HepG2 (cell line): Measurements from ENCODE around the gene TAS2R8. TPM values are rescaled to one million over a fixed set of nuclear protein-coding genes. Genes with fewer than 3 reads are reported as not detected.

ENCODE experiments used
- ATAC-seq: fragments of 200-7000 bp; cut with Tn5 transposase; 3 replicates; pipeline ENCODE4 v1.9.1; 2020; ENCODE audit warnings: mild to moderate bottlenecking, moderate library complexity
- BruUV-seq: library from RNA; stranded (reverse); fragments of 400-500 nt; replicated peaks from 2 replicates; lab custom pipeline; 2021; lab: Mats Ljungman, UMichigan
- CTCF ChIA-PET: fragments of 300-600 bp; formaldehyde crosslinking; extraction: SDS; loops from one replicate; lab custom pipeline; 2021; ENCODE audit warnings: low total read pairs, inconsistent platforms, low intra/inter-chr PET ratio; lab: Yijun Ruan, JAX
- POLR2A ChIA-PET: fragments of 350-600 bp; sonication (Branson Sonifier 250); formaldehyde crosslinking; loops from one replicate; lab custom pipeline; 2020; ENCODE audit warnings: antibody characterized with exemption, inconsistent platforms; lab: Yijun Ruan, JAX
- DNase-seq: peaks from one replicate; pipeline ENCODE4 v3.0.0-alpha.2; 2015; ENCODE audit warnings: low spot score
- FAIRE-seq: peaks from 3 replicates; lab custom pipeline; 2011; peaks lifted over from hg19 to GRCh38; lab: Jason Lieb, UNC
- H2AFZ ChIP-seq: one replicate; pipeline ENCODE4 v1.6.1; 2011; ENCODE audit warnings: low read length, inconsistent platforms
- H3K27ac ChIP-seq: fragments of 300-600 bp; 3 replicates; pipeline ENCODE4 v1.8.0; 2011; ENCODE audit warnings: mixed run types, mild to moderate bottlenecking, mixed read lengths, low read length, inconsistent platforms; ENCODE audit not compliant: insufficient read depth; ENCODE audit errors: extremely low read length
- H3K27me3 ChIP-seq, 2 experiments: fragments of 200-600 bp in 1 of 2; 2 replicates in 1 of 2; 3 replicates in 1 of 2; pipeline versions ENCODE4 v1.6.0 to v1.8.0; 2011; ENCODE audit warnings: low read length in 2 of 2, mild to moderate bottlenecking in 2 of 2, moderate library complexity in 2 of 2, inconsistent platforms in 1 of 2; ENCODE audit not compliant: insufficient read depth in 2 of 2, control insufficient read depth in 1 of 2
- H3K36me3 ChIP-seq, 2 experiments: fragments of 200-600 bp in 1 of 2; replicated peaks in 1 of 2; 2 replicates in 1 of 2; 3 replicates in 1 of 2; pipeline versions ENCODE4 v1.5.1 to v1.8.0; 2011; ENCODE audit warnings: low read length in 2 of 2, inconsistent platforms in 1 of 2; ENCODE audit not compliant: insufficient read depth in 2 of 2, control insufficient read depth in 1 of 2
- H3K4me1 ChIP-seq: 2 replicates; pipeline ENCODE4 v1.5.1; 2012; ENCODE audit warnings: low read length, inconsistent platforms; ENCODE audit not compliant: insufficient read depth
- H3K4me2 ChIP-seq: 2 replicates; pipeline ENCODE4 v1.6.0; 2011; ENCODE audit warnings: low read depth, low read length, inconsistent platforms
- H3K4me3 ChIP-seq, 3 experiments: fragments of 200-600 bp in 1 of 3; sonication (generic), shearing (Covaris generic) in 1 of 3; replicated peaks in 1 of 3; 2 replicates each; pipeline ENCODE4 v1.5.1; 2011 to 2016; ENCODE audit warnings: low read length in 3 of 3, inconsistent platforms in 2 of 3, low read depth in 2 of 3, mild to moderate bottlenecking in 2 of 3, control low read depth in 1 of 3, mixed read lengths in 1 of 3; ENCODE audit not compliant: insufficient read depth in 1 of 3
- H3K79me2 ChIP-seq: one replicate; pipeline ENCODE4 v1.6.1; 2011; ENCODE audit warnings: low read length, inconsistent platforms; ENCODE audit not compliant: insufficient read depth
- H3K9ac ChIP-seq: 2 replicates; pipeline ENCODE4 v1.6.0; 2011; ENCODE audit warnings: mild to moderate bottlenecking, low read depth, low read length, inconsistent platforms; ENCODE audit not compliant: insufficient read depth
- H3K9me3 ChIP-seq: 2 replicates; pipeline ENCODE4 v1.5.1; 2012; ENCODE audit warnings: mild to moderate bottlenecking, low read length
- H4K20me1 ChIP-seq: 2 replicates; pipeline ENCODE4 v1.6.0; 2011; ENCODE audit warnings: inconsistent platforms, mild to moderate bottlenecking, low read length, moderate library complexity; ENCODE audit not compliant: insufficient read depth
- ATF3 ChIP-seq: sonication (generic); formaldehyde crosslinking; IDR thresholded peaks from 2 replicates; pipeline ENCODE4 v1.4.0; 2020; ENCODE audit warnings: missing genetic modification reagents
- CEBPB ChIP-seq: IDR thresholded peaks from 2 replicates; pipeline ENCODE4 v1.6.1; 2011; ENCODE audit warnings: low read depth, low read length, improper control_type of control experiment, borderline replicate concordance
- E2F5 ChIP-seq: sonication (generic); formaldehyde crosslinking; conservative IDR thresholded peaks from 2 replicates; pipeline ENCODE4 v1.4.0; 2020; ENCODE audit warnings: missing genetic modification reagents
- GLMP ChIP-seq: sonication (generic); formaldehyde crosslinking; IDR thresholded peaks from 2 replicates; pipeline ENCODE4 v1.9.0; 2021; ENCODE audit warnings: missing genetic modification reagents, mild to moderate bottlenecking, borderline replicate concordance
- ZBTB46 ChIP-seq: sonication (generic); formaldehyde crosslinking; IDR thresholded peaks from 2 replicates; pipeline ENCODE4 v1.4.0; 2020; ENCODE audit warnings: mild to moderate bottlenecking, missing genetic modification reagents, borderline replicate concordance
- ZNF121 ChIP-seq: sonication (generic); formaldehyde crosslinking; IDR thresholded peaks from 2 replicates; pipeline ENCODE4 v1.5.0; 2020; ENCODE audit warnings: mild to moderate bottlenecking, missing genetic modification reagents
- ZNF317 ChIP-seq: sonication (generic); formaldehyde crosslinking; IDR thresholded peaks from 2 replicates; pipeline ENCODE4 v1.5.0; 2020; ENCODE audit warnings: mild to moderate bottlenecking, missing genetic modification reagents
- ZSCAN12 ChIP-seq: sonication (generic); formaldehyde crosslinking; IDR thresholded peaks from 2 replicates; pipeline ENCODE4 v1.9.0; 2021; ENCODE audit warnings: mild to moderate bottlenecking, missing genetic modification reagents
- WGBS: methylation state at CpG from one replicate; pipeline ENCODE4 v1.1.6; 2017; ENCODE audit warnings: low lambda C conversion rate; 5-methylcytosine and 5-hydroxymethylcytosine counted together
- in situ Hi-C: cut with HindIII; loops from 2 replicates; pipeline ENCODE4 v1.10.0; 2017; ENCODE audit warnings: low pct_unique_long_range_greater_than_20kb; ENCODE audit not compliant: extremely low pct_ligation_motif_present
- intact Hi-C: fragments of 100-400 bp; cut with micrococcal nuclease; formaldehyde crosslinking; loops from one replicate; pipeline ENCODE4 v1.10.0; 2022; ENCODE audit not compliant: unreplicated experiment
- polyA plus RNA-seq, 8 experiments: library from polyadenylated mRNA; depleted of rRNA in 3 of 8; stranded (reverse) in 7 of 8; unstranded in 1 of 8; fragments of >200 nt; fragmentation: Illumina TruSeq in 4 of 8; extraction: Trizol in 4 of 8; gene quantifications; 2 replicates each; pipeline versions ENCODE4 v1.2.1 to v1.2.3, GENCODE V29; 2011 to 2016; ENCODE audit warnings: low read depth in 4 of 8, missing spikeins in 1 of 8, mixed read lengths in 1 of 8; ENCODE audit not compliant: insufficient read depth in 1 of 8
- total RNA-seq, 5 experiments: library from RNA; depleted of rRNA; stranded (reverse); fragments of >200 nt; fragmentation: Illumina TruSeq; extraction: Trizol; gene quantifications; 2 replicates each; pipeline ENCODE4 v1.2.3, GENCODE V29; 2016; ENCODE audit warnings: low read depth in 1 of 5

TAS2R8 gene
- total and polyA plus RNA-seq, 2 of the 13 experiments (the other 11 are each of a cell fraction or from before 2014, with no cell fraction given): 0.09 TPM; not detected in 1

GRCh38 chr12:10783252-10783651 is 23.8 kb downstream of the TAS2R8 start:
- intact Hi-C loops: no loop called here
- no peaks in the 10 kb centered on the region for H3K79me2 ChIP-seq
- in situ Hi-C loops: no loop called here
- DNase-seq (no peak), ATAC-seq (no peak), FAIRE-seq (no peak)
- no peaks in the 10 kb centered on the region for H3K36me3 ChIP-seq
- no peak overlapping the region for H3K27ac ChIP-seq
- H3K9ac ChIP-seq: no peak overlapping the region
- ChIA-PET POLR2A (no interaction called here), CTCF (no interaction called here)
- 21% methylated on average over 5 of the region's 5 CpGs for WGBS
- no peaks in the 10 kb centered on the region for H3K9me3 ChIP-seq
- no peaks in the 10 kb centered on the region for H3K4me1 ChIP-seq
- no peak overlapping the region for H3K4me3 ChIP-seq
- no peak overlapping the region for H2AFZ ChIP-seq
- H3K4me2 ChIP-seq: no peak overlapping the region
- BruUV-seq: no TSS peak
- no peaks in the 10 kb centered on the region for H4K20me1 ChIP-seq
- H3K27me3 ChIP-seq: no peaks in the 10 kb centered on the region
- no peak for TF ChIP-seq ATF3 (CRISPR knock-in tag)
- no peak for TF ChIP-seq E2F5 (CRISPR knock-in tag)
- TF ChIP-seq ZSCAN12 (CRISPR knock-in tag): no peak
- TF ChIP-seq ZNF121: no peak
- no peak for TF ChIP-seq GLMP
- TF ChIP-seq ZBTB46 (CRISPR knock-in tag): no peak
- TF ChIP-seq ZNF317 (CRISPR knock-in tag): no peak
- TF ChIP-seq CEBPB: peak; percentile 80
